Activated CD8-positive, alpha-beta memory T cell treated with anti-CD3 and anti-CD28 coated beads for 1 hour (primary cell): Measurements from ENCODE around the gene SUFU.
"Not testable (repeated sequence)": the region's sequence is repeated elsewhere in the genome, so short reads cannot be mapped to it uniquely, and the experiment has no call there.

Source experiments
- DNase-seq, 2 donors: peaks; one replicate each; pipeline ENCODE4 v3.0.0-alpha.2; 2020; ENCODE audit warnings: low read depth in 1 of 2; ENCODE audit errors: extremely low read depth in 1 of 2

SUFU gene

DNA sequence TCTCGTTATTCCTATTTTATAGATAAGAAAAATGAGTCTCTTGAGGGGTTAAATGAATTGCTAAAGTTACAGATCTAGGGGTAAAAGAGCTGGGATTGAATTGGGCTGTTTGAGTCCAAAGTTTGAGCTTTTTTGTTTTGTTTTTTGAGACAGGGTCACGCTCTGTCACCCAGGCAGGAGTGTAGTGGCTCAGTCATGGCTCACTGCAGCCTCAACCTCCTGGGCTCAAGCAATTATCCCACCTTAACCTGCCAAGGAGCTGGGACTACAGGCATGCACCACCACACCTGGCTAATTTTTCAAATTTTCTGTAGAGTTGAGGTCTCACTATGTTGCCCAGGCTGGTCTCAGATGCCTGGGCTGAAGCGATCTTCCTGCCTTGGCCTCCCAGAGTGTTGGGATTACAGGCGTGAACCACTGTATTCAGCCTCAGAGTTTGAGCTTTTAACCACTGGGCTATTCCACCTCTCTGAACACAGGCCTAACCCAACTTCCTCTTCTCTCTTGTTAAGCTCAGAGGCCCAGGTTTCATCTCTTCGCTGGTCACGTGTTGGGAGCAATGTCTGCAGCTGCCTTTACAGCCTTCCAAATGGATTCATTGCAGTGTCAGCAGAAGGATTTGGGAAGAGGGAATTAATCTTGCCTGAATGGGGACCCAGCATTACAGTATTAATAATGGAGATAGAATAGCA is 8.0 kb downstream of the SUFU start:
- DNase-seq: no peak

- DNase-seq: no peak
Measured at GRCh38 chr10:102514487-102515311, 10.9 kb downstream of the SUFU start.

DNA sequence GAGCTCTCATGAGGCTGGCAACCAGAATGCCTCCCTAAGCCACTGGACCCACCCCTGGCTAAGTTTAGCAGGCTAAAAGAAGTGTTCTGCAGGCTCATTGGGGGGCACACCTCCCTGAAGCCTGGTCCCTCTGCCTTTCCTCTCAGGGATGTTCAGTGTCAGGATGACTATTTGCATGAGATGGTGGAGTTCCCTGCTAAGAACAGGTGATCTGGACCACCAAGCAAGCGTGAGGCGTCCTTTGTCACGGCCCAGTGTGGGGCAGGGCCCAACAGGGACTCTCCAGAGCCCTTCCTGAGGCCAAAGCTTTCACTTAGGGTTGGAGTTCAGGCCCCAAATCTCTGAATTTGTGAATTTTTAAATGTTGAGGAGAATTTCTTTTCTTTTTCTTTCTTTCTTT is 12.0 kb downstream of the SUFU start:
- DNase-seq: no peak

DNA sequence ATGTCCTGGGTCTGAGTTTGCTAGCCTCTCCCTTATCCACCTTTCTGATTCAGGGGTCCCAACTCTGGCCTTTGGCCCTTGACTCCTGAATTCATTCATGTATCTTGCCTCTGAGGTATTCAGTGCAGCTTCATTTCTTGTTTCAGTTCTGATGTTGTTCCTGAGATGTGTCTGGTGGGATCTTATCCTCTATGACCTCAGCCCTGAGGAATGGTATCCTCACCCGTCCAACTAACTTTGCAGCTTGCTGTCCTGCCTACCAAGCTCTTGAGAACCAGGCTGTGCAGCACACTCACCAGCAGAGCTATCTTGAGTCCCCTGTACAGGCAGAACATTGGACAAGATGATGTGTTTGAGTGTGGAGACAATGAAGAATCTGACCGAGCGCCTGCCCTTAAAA is 13.8 kb downstream of the SUFU start:
- DNase-seq: no peak

- no peak for DNase-seq
Measured at GRCh38 chr10:102519246-102519825, 15.6 kb downstream of the SUFU start.

DNA sequence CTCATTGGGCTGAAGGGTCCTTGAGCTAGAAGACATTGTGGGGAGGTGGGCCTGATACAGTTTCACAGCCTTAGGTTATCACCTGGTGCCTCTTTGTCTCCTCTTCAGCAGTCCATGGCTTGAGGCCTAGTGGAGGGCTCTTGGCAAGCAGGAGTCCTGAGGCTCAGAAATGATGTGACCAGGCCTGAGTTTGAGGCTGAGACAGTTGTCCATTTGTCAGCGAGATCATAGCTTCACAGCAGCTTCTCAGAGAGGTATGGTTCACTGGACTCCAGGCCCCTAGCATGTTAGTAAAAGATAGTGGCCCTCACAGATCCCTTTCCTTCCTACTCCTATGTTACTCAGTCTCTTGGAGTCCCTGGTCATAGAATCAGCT is 19.1 kb downstream of the SUFU start:
- DNase-seq: no peak

DNA sequence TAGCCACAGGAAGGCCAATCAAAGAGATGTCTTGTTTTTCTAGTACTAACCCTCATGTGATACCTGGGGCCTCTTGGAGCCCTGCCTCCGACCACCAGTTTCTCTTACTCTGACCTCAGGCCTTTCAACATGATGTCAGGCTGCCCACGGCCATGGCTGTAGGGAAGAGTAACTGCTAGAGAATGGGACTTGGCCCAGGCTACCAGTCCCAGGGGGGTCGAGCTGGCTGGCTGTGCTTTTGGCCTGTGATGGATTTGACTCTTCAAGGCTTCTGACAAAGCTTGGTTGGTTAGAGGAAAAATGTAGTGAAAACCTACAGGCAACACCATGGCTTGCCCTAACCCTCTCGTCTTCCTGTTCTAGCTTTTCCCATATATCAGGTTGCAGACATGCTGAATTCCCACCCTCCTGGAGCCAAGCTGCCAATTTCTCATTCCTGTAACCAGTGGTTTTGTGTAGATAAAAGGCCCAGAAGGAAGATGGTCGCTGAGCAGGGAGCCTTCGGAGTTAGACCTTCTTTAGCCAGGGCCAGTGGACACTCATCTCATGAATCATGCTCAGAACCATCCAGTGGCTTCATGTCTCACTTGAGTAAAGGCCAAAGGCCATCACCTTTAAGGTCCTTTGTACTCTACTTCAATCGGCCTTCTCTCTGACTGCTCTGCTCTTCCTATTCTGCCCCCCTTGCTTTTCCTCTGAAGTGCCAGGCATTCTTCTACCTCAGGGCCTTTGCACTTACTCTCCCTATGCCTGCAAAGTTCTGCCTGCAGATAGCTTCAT is 19.7 kb downstream of the SUFU start:
- DNase-seq: no peak

DNA sequence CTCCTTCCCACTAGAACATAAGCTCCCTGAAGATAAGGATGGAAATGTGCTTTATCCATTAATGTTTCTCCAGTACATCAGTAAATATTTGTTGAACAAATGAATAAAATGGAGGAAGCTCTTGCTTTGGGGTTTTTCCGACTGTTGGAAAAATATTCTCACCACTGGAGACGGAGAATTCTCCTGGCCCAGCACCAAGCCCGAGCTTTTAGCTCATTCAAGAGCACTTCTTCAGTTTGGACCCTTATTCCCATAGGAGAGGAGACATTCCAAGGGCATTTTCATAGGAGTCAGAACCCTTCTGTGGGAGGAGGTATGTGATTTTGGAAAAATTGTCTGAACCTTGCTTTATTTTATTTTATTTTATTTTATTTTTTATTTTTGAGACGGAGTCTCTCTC is 21.0 kb downstream of the SUFU start:
- no peak for DNase-seq

GRCh38 chr10:102527546-102527945 is 23.8 kb downstream of the SUFU start:
- no peak for DNase-seq

GRCh38 chr10:102534333-102534732 is 30.6 kb downstream of the SUFU start:
- no peak for DNase-seq

DNA sequence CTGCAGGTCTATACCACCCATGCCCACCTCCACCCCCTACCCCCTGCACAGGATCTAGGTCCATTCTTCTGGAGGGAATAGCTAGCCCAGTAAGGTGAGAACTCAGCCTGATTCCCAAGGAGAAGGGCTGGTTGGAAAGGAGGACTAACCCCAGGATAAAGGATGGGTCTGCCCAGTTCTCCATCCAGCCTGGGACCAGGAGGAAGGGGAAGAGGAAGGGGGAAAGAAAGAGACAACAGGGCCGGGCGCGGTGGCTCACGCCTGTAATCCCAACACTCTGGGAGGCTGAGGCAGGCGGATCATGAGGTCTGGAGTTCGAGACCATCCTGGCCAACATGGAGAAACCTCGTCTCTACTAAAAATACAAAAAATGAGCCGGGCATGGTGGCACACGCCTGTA is 31.2 kb downstream of the SUFU start:
- DNase-seq: not testable (repeated sequence)

DNA sequence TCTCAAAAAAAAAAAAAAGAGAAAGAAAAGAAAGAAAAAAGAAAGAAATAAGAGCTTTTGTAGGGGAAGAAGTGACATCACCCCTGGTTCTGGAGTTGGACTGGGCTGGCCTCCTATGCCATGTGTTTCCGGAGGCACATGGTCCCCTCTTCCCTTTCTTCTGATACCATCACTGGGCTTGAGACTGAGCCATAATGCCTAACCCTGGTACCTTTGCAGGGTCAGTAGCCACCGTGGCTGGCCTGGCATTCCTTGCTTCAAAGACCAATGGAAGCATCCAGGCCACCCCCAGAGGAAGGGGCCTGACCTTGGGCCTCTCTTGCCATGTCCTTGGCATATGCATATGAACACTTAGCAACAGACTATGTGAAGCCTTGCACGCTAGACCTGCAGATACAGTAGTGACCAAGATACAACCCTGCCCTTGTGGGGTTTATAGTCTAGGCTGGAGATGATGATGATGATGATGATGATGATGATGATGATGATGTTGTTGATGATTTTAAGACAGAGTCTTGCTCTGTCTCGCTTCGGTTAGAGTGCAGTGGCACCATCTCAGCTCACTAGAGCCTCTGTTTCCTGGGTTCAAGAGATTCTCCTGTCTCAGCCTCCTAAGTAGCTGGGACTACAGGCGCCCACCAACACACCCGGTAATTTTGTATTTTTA is 31.8 kb downstream of the SUFU start:
- DNase-seq: no peak

- DNase-seq: no peak
Measured at GRCh38 chr10:102537367-102537766, 33.6 kb downstream of the SUFU start.

- DNase-seq: no peak
Measured at GRCh38 chr10:102537948-102538347, 34.2 kb downstream of the SUFU start.

DNA sequence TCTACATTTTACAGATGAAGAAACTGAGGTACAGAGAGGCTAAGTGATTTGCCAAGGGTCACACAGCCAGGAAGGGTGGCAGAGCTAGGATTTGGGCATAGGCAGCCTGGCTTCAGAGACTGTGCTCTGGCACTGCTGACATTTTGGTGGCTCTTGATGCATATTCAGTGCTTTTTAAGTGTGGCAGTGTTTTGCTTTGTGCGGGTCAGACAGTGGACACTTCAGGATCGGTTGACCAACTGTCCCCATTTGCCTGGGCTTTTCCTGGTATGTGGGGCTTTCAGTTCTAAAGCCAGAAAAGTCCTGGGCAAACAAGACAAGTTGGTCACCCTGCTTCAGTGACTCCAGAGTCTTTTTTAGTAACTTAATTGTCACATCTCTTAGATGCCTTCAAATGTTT is 35.0 kb downstream of the SUFU start:
- no peak for DNase-seq

DNA sequence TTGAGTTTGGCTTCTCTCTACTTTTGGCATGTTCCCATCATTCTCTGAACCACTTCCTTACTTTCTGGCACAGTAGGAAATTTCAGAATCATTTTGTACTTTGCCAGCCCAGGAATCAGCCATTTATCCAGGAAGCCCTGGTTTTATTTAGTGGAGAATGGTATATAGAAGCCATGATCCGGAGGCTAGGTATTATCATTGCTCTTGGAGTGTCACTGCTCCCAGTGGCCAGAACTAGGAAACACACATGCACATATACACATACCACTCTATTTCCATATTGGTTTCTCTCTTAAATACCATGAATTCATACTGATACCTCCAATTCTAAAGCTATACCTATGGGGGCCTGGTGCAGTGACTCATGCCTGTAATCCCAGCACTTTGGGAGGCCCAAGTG is 36.3 kb downstream of the SUFU start:
- no peak for DNase-seq

DNA sequence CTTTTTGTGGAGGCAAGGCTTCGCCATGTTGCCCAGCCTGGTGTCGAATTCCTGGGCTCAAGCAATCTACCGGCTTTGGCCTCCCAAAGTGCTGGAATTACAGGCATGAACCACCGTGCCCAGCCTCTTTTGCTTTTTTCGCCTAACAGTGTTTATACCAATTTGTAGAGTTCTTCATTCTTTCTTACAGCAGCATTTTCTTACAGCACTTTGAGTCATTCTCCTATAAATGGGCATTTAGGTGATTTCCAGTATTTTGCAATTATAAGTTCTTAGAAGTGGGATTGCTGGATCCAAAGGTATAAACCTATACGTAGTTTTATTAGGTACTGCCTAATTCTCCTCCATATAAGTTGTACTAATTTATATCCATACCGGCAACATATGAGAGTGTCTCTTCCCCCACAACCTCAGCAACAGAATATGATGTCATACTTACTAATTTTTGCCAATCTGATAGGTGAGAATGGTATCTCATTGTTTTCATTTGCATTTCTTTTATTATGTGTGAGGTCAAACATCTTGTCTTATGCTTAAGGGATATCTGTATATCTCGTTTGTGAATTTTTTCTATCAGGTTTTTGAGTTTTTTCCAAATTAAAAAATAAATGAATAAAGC is 39.1 kb downstream of the SUFU start:
- DNase-seq: no peak

DNA sequence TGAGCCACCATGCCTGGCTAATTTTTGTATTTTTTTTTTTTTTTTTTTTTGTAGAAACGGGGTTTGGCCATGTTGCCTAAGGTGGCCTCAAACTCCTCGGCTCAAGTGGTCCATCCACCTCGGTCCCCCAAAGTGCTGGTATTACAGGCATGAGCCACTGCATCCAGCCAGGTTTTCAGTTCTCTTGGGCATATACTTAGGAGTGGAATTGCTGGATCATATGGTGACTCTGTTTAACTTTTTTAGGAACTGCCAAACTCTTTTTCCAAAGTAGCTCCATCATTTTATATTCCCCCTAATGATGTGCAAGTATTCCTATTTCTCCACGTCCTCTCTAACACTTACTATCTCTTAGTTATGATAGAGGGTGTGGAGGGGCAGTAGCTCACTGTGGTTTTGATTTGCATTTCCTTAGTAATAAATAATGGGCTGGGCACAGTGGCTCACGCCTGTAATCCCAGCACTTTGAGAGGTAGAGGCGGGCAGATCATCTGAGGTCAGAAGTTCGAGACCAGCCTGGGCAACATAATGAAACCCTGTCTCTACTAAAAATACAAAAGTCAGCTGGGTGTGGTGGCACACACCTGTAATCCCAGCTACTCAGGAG is 41.6 kb downstream of the SUFU start:
- no peak for DNase-seq

DNA sequence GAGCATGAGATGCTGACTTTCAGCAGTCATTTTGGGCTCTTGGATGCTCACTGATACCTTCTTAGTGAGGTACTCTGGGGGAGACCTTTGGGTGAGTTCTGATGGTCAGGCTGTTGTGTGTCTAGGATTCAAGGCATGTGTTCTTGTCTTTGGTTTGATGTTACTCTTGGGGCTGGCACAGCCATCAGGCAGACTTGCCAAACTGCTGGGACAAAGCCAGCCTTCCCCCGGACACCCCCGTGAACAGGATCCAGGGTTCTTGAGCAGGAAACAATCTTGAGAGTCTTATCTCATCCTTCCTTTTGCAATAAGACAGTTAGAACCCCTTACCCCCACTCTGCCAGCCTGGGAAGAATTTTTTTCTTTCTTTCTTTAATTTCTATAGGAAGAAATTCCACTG is 42.2 kb downstream of the SUFU start:
- DNase-seq: no peak
